Caco-2 (cell line): Measurements from ENCODE around the gene CD1E. TPM values are rescaled to one million over a fixed set of nuclear protein-coding genes. Genes with fewer than 3 reads are reported as not detected.

Experiments
- BruUV-seq: library from RNA; stranded (reverse); fragments of 400-500 nt; replicated peaks from 2 replicates; lab custom pipeline; 2021; lab: Mats Ljungman, UMichigan
- CTCF ChIA-PET: fragments of 300-600 bp; sonication (Branson Sonifier 250); formaldehyde crosslinking; loops from one replicate; lab custom pipeline; 2022; ENCODE audit warnings: antibody characterized with exemption; lab: Charles Lee
- POLR2A ChIA-PET: fragments of 300-600 bp; sonication (Branson Sonifier 250); formaldehyde crosslinking; loops from one replicate; lab custom pipeline; 2022; ENCODE audit warnings: antibody characterized with exemption; lab: Charles Lee
- DNase-seq, 2 experiments: peaks; one replicate each; pipeline versions ENCODE4 v3.0.0 to v3.0.0-alpha.2; 2020 to 2022
- H3K27me3 ChIP-seq: replicated peaks from 2 replicates; pipeline ENCODE4 v1.6.0; 2011; ENCODE audit warnings: low read length; ENCODE audit not compliant: control insufficient read depth, insufficient read depth
- H3K36me3 ChIP-seq: 2 replicates; pipeline ENCODE4 v1.5.1; 2011; ENCODE audit warnings: low read length; ENCODE audit not compliant: control insufficient read depth, insufficient read depth
- H3K4me1 ChIP-seq: fragments of 250-450 bp; sonication (Bioruptor Pico); 2 replicates; pipeline ENCODE4 v1.5.1; 2020; ENCODE audit warnings: mild to moderate bottlenecking
- H3K4me3 ChIP-seq: 2 replicates; pipeline ENCODE4 v1.5.1; 2011; ENCODE audit warnings: low read depth, mild to moderate bottlenecking, control low read depth, low read length
- H3K9me3 ChIP-seq: fragments of 250-450 bp; sonication (Bioruptor Pico); 2 replicates; pipeline ENCODE4 v1.5.1; 2020; ENCODE audit warnings: mild to moderate bottlenecking, moderate library complexity
- H3K27ac Mint-ChIP-seq: one replicate; pipeline ENCODE4 v1.8.0; 2022; ENCODE audit warnings: mixed read lengths; ENCODE audit not compliant: unreplicated experiment
- H3K27me3 Mint-ChIP-seq: one replicate; pipeline ENCODE4 v1.8.0; 2022; ENCODE audit warnings: mixed read lengths; ENCODE audit not compliant: insufficient read depth, unreplicated experiment
- H3K36me3 Mint-ChIP-seq: one replicate; pipeline ENCODE4 v1.8.0; 2022; ENCODE audit warnings: mild to moderate bottlenecking, mixed read lengths; ENCODE audit not compliant: insufficient read depth, unreplicated experiment
- H3K4me1 Mint-ChIP-seq: one replicate; pipeline ENCODE4 v1.8.0; 2022; ENCODE audit warnings: low read depth, mixed read lengths; ENCODE audit not compliant: unreplicated experiment
- H3K4me3 Mint-ChIP-seq: one replicate; pipeline ENCODE4 v1.8.0; 2022; ENCODE audit warnings: mild to moderate bottlenecking, moderate library complexity, mixed read lengths; ENCODE audit not compliant: unreplicated experiment
- H3K9me3 Mint-ChIP-seq: one replicate; pipeline ENCODE4 v1.8.0; 2022; ENCODE audit warnings: mixed read lengths; ENCODE audit not compliant: unreplicated experiment
- intact Hi-C: fragments of 100-400 bp; cut with micrococcal nuclease; formaldehyde crosslinking; loops from one replicate; pipeline ENCODE4 v1.10.0; 2022; ENCODE audit not compliant: unreplicated experiment
- total RNA-seq: library from RNA; stranded (reverse); gene quantifications from 2 replicates; pipeline ENCODE4 v1.2.3, GENCODE V29; 2022
- TF ChIP-seq, protein P1 (sequence below), 2 experiments: fragments of 200-600 bp in 1 of 2; IDR thresholded peaks; 1 replicate in 1 of 2; 2 replicates in 1 of 2; pipeline versions ENCODE4 v1.5.1 to v1.8.0; 2011 to 2022; ENCODE audit warnings: antibody characterized with exemption in 1 of 2, control low read depth in 1 of 2, inconsistent platforms in 1 of 2, low read depth in 1 of 2, low read length in 1 of 2, mild to moderate bottlenecking in 1 of 2, moderate library complexity in 1 of 2; ENCODE audit not compliant: insufficient read depth in 1 of 2, severe bottlenecking in 1 of 2, unreplicated experiment in 1 of 2

The CD1E gene
- total RNA-seq, 1 experiment from 2014 or later: not detected

DNA sequence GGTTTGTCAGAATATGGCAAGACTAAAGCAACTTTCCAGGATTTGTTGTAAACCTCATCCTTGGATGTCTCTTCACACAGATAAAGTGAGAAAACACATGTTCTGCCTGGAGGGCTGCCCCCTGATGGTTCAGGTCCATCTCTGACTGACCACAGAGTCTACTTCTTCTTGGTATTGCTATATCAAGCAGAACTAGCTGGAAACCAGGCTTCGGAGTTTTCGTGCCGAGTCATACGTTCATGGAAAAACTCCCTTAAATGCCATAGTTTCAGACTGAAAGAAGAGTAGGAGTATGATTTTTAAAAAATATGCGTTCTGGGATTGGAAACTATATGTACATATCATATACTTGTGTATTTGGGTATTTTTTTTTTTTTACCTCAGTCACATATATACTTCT is 39.8 kb downstream of the CD1E start:
- no TSS peak for BruUV-seq
- TF ChIP-seq, protein P1, sequence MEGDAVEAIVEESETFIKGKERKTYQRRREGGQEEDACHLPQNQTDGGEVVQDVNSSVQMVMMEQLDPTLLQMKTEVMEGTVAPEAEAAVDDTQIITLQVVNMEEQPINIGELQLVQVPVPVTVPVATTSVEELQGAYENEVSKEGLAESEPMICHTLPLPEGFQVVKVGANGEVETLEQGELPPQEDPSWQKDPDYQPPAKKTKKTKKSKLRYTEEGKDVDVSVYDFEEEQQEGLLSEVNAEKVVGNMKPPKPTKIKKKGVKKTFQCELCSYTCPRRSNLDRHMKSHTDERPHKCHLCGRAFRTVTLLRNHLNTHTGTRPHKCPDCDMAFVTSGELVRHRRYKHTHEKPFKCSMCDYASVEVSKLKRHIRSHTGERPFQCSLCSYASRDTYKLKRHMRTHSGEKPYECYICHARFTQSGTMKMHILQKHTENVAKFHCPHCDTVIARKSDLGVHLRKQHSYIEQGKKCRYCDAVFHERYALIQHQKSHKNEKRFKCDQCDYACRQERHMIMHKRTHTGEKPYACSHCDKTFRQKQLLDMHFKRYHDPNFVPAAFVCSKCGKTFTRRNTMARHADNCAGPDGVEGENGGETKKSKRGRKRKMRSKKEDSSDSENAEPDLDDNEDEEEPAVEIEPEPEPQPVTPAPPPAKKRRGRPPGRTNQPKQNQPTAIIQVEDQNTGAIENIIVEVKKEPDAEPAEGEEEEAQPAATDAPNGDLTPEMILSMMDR (IDR thresholded peaks at IDR 0.05; ENCODE audit: insufficient read depth in 1 of 2, low read depth in 1 of 2, low read length in 1 of 2, severe bottlenecking in 1 of 2, unreplicated experiment in 1 of 2): no peak
- ChIA-PET CTCF (no interaction called here), POLR2A (no interaction called here)
- H3K36me3 Mint-ChIP-seq: no peaks in the 10 kb centered on the region
- no peak overlapping the region for H3K27ac Mint-ChIP-seq
- Histone ChIP-seq H3K4me3 (no peak overlapping the region), H3K4me1 (no peaks in the 10 kb centered on the region), H3K36me3 (no peaks in the 10 kb centered on the region), H3K9me3 (no peaks in the 10 kb centered on the region), H3K27me3 (no peaks in the 10 kb centered on the region)
- H3K4me3 Mint-ChIP-seq: no peak overlapping the region
- no peak for DNase-seq
- H3K27me3 Mint-ChIP-seq: no peaks in the 10 kb centered on the region
- intact Hi-C loops: no loop called here
- H3K4me1 Mint-ChIP-seq: no peaks in the 10 kb centered on the region
- H3K9me3 Mint-ChIP-seq: no peaks in the 10 kb centered on the region

DNA sequence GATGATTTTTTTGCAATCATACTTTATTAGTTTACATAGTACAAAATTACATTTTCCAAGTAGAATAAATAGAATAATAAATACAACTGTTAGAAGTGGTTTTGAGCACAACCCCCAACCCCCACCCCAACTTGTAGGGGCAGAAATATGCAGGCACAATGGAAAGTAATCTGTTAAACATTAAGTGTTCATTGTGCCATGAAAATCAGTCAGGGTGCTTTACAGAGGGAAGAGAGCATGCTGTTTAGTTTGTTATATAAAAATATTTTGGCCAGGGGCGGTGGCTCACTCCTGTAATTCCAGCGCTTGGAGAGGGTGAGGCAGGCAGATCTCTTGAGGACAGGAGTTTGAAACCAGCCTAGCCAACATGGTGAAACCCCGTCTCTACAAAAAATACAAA is 43.0 kb downstream of the CD1E start:
- Mint-ChIP-seq H3K9me3 (no peaks in the 10 kb centered on the region), H3K36me3 (no peaks in the 10 kb centered on the region), H3K27me3 (no peaks in the 10 kb centered on the region), H3K4me1 (no peaks in the 10 kb centered on the region), H3K4me3 (no peak overlapping the region), H3K27ac (no peak overlapping the region)
- ChIA-PET POLR2A (no interaction called here), CTCF (no interaction called here)
- intact Hi-C loops: no loop called here
- H3K27me3 ChIP-seq: no peaks in the 10 kb centered on the region
- TF ChIP-seq, protein P1 (IDR thresholded peaks at IDR 0.05; ENCODE audit: insufficient read depth in 1 of 2, low read depth in 1 of 2, low read length in 1 of 2, severe bottlenecking in 1 of 2, unreplicated experiment in 1 of 2): no peak
- no peaks in the 10 kb centered on the region for H3K36me3 ChIP-seq
- H3K4me1 ChIP-seq: no peaks in the 10 kb centered on the region
- DNase-seq: no peak
- BruUV-seq: no TSS peak
- no peaks in the 10 kb centered on the region for H3K9me3 ChIP-seq
- no peak overlapping the region for H3K4me3 ChIP-seq

DNA sequence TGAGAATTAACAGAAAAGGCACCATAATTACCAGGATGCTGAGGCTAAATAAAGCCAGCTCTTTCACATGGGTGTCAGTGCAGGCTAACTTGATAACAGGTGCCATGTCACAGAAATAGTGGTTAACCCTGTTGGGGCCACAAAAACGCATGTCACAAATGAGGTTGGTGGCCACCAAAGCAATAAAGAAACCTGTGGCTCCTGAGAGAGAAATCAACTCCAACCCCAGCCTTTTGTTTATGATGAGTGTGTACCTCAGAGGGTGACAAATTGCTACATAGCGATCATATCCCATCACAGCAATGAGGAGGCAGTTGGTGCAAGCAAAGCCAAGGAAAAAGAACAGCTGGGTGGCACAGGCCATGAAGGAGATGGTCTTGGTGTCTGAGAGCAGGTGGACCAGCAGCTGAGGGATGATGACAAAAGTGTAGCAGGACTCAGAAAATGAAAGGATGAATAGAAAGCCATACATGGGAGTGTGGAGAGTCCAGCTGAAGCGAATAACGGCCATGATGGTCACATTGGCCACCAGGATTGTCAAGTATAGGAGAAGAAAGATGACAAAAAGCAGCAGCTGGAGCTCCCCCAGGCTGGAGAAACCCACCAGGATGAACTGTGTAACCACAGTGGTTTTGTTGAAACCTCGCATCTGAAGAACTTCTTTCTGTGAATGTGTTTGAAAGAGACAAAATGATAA is 45.3 kb downstream of the CD1E start, which contains the start of gene OR10T2:
Gene OR10T2, minus strand, starts transcription at position 649 of the 697 bp plus-strand sequence. Its CDS starts 0 bp downstream, at position 649.
- ChIA-PET POLR2A (no interaction called here), CTCF (no interaction called here)
- TF ChIP-seq, protein P1 (IDR thresholded peaks at IDR 0.05; ENCODE audit: insufficient read depth in 1 of 2, low read depth in 1 of 2, low read length in 1 of 2, severe bottlenecking in 1 of 2, unreplicated experiment in 1 of 2): no peak
- intact Hi-C loops: no loop called here
- H3K36me3 Mint-ChIP-seq: no peaks in the 10 kb centered on the region
- no peak for DNase-seq
- no peaks in the 10 kb centered on the region for H3K4me1 Mint-ChIP-seq
- no TSS peak for BruUV-seq
- no peaks in the 10 kb centered on the region for H3K9me3 Mint-ChIP-seq
- H3K27me3 Mint-ChIP-seq: peaks cover 3% of the 10 kb centered on the region
- no peak within 1 kb of the TSS for H3K4me3 ChIP-seq
- no peaks in the 10 kb centered on the region for H3K27me3 ChIP-seq
- no peak within 1 kb of the TSS for H3K4me3 Mint-ChIP-seq
- H3K27ac Mint-ChIP-seq: no peak within 1 kb of the TSS
- no peaks in the 10 kb centered on the region for H3K9me3 ChIP-seq
- no peaks in the 10 kb centered on the region for H3K36me3 ChIP-seq
- no peaks in the 10 kb centered on the region for H3K4me1 ChIP-seq
